Neural cell (in vitro differentiated cells): Measurements from ENCODE around the gene PREP.

Experiments used
- EZH2 ChIP-seq: fragments of 200-600, 300-800 bp; shearing (Covaris generic), sonication (generic); IDR thresholded peaks from 2 replicates; pipeline ENCODE4 v1.6.1; 2014; ENCODE audit warnings: antibody characterized with exemption, low read length, borderline replicate concordance, mild to moderate bottlenecking; ENCODE audit not compliant: insufficient read depth, poor library complexity, severe bottlenecking
- TAF1 ChIP-seq: IDR thresholded peaks from 2 replicates; pipeline ENCODE4 v1.6.1; 2012; ENCODE audit warnings: low read depth
- TF ChIP-seq, protein P1 (sequence below): fragments of 450-650 bp; IDR thresholded peaks from 2 replicates; pipeline ENCODE4 v1.5.1; 2014; ENCODE audit warnings: antibody characterized with exemption, mild to moderate bottlenecking, moderate library complexity; ENCODE audit not compliant: poor library complexity, severe bottlenecking

DNA sequence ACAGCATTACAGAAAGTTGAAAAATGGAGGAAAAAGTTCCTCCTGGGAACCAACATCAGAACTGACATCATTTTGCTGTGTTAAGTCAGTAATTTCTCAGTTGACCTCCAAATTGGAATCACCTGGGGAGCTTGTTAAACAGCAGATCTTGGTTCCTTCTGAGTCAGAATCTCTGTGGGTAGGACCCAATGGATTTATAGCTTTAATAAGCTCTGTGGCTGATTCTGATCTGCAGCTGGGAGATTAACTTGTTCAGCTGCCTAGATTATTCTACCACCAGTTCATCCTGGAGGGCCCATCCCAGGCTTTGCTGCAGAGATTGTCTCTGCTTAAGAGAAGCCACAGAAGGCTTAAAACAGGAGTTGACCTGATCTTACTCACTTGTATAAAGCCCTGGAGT lies 132.4 kb downstream of the PREP start:
- TF ChIP-seq, protein P1, sequence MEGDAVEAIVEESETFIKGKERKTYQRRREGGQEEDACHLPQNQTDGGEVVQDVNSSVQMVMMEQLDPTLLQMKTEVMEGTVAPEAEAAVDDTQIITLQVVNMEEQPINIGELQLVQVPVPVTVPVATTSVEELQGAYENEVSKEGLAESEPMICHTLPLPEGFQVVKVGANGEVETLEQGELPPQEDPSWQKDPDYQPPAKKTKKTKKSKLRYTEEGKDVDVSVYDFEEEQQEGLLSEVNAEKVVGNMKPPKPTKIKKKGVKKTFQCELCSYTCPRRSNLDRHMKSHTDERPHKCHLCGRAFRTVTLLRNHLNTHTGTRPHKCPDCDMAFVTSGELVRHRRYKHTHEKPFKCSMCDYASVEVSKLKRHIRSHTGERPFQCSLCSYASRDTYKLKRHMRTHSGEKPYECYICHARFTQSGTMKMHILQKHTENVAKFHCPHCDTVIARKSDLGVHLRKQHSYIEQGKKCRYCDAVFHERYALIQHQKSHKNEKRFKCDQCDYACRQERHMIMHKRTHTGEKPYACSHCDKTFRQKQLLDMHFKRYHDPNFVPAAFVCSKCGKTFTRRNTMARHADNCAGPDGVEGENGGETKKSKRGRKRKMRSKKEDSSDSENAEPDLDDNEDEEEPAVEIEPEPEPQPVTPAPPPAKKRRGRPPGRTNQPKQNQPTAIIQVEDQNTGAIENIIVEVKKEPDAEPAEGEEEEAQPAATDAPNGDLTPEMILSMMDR = no peak
- TF ChIP-seq EZH2 = no peak
- no peak for TF ChIP-seq TAF1
